ENCODE data around the gene DAAM2.

DNA sequence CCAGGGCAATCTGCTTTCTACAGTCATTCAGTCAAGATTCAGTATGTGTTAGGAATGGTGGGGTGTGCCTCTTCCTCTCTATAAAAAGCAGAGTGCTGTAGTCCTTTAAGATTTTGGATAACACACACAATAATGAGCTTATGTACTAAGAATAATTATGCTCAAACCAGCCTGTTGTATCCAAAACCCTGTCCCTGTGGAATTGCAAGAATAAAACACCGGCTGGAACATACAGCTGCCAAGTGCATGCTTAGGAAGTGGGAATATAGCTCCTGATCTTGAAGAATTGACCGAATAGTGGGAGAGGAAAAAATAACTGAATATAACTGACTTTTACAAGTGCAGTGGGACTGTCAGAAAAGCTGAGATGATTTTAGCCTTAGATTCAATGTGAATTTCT, 143.1 kb downstream of the DAAM2 start:
- TF ChIP-seq TBL1XR1 (IDR thresholded peaks at IDR 0.05; ENCODE audit: low read length in 2 of 2): no peak
- no peak for TF ChIP-seq RCOR1 (IDR thresholded peaks at IDR 0.05; ENCODE audit: borderline replicate concordance in 1 of 2, low read depth in 2 of 2, low read length in 2 of 2)
- no peak for TF ChIP-seq FOXA1 (IDR thresholded peaks at IDR 0.05; ENCODE audit: borderline replicate concordance)
- TF ChIP-seq POLR2A (conservative IDR thresholded peaks at IDR 0.05): no peak
- TF ChIP-seq ZEB2 (IDR thresholded peaks at IDR 0.05): no peak
- TF ChIP-seq RAD51 (IDR thresholded peaks at IDR 0.05; ENCODE audit: borderline replicate concordance, low read depth): no peak
- TF ChIP-seq, protein P1, sequence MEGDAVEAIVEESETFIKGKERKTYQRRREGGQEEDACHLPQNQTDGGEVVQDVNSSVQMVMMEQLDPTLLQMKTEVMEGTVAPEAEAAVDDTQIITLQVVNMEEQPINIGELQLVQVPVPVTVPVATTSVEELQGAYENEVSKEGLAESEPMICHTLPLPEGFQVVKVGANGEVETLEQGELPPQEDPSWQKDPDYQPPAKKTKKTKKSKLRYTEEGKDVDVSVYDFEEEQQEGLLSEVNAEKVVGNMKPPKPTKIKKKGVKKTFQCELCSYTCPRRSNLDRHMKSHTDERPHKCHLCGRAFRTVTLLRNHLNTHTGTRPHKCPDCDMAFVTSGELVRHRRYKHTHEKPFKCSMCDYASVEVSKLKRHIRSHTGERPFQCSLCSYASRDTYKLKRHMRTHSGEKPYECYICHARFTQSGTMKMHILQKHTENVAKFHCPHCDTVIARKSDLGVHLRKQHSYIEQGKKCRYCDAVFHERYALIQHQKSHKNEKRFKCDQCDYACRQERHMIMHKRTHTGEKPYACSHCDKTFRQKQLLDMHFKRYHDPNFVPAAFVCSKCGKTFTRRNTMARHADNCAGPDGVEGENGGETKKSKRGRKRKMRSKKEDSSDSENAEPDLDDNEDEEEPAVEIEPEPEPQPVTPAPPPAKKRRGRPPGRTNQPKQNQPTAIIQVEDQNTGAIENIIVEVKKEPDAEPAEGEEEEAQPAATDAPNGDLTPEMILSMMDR (IDR thresholded peaks at IDR 0.05 in 2 of 3, conservative IDR thresholded peaks at IDR 0.05 in 1 of 3; ENCODE audit: insufficient read depth in 2 of 3, low read depth in 1 of 3, low read length in 3 of 3): no peak
- no peak for TF ChIP-seq DPF2 (IDR thresholded peaks at IDR 0.05)
- no peak for TF ChIP-seq NFE2L1 (tag; IDR thresholded peaks at IDR 0.05; ENCODE audit: borderline replicate concordance, low read depth)
